HG02938 (cell line): ENCODE data around the gene KIAA0513.

Experiments used
- ATAC-seq: cut with Tn5 transposase; IDR thresholded peaks from one replicate; pipeline ENCODE4 v1.9.1; 2021; ENCODE audit warnings: mild to moderate bottlenecking, moderate library complexity; ENCODE audit not compliant: unreplicated experiment

The KIAA0513 gene

GRCh38 chr16:85128079-85128837, 100.7 kb downstream of the KIAA0513 start:
- ATAC-seq: no peak

GRCh38 chr16:85129876-85130704, 102.5 kb downstream of the KIAA0513 start:
- ATAC-seq: no peak

GRCh38 chr16:85130705-85131028, 103.1 kb downstream of the KIAA0513 start:
- no peak for ATAC-seq

GRCh38 chr16:85132456-85133289, 105.1 kb downstream of the KIAA0513 start:
- no peak for ATAC-seq

GRCh38 chr16:85133290-85133599, 105.7 kb downstream of the KIAA0513 start:
- ATAC-seq: no peak

GRCh38 chr16:85134076-85134788, 106.6 kb downstream of the KIAA0513 start:
- ATAC-seq: no peak

GRCh38 chr16:85134789-85135142, 107.2 kb downstream of the KIAA0513 start:
- ATAC-seq: no peak

GRCh38 chr16:85136213-85136701, 108.7 kb downstream of the KIAA0513 start:
- ATAC-seq: no peak

GRCh38 chr16:85136702-85137322, 109.2 kb downstream of the KIAA0513 start:
- ATAC-seq: no peak

- no peak for ATAC-seq
Observed at GRCh38 chr16:85137323-85138072, 109.9 kb downstream of the KIAA0513 start.

GRCh38 chr16:85138073-85138824, 110.7 kb downstream of the KIAA0513 start:
- ATAC-seq: no peak

GRCh38 chr16:85138825-85139627, 111.4 kb downstream of the KIAA0513 start:
- no peak for ATAC-seq

- no peak for ATAC-seq
Observed at GRCh38 chr16:85139881-85140339, 112.3 kb downstream of the KIAA0513 start.

- no peak for ATAC-seq
Observed at GRCh38 chr16:85140455-85141012, 112.9 kb downstream of the KIAA0513 start.

- ATAC-seq: no peak
Observed at GRCh38 chr16:85141491-85142128, 114.0 kb downstream of the KIAA0513 start.

- no peak for ATAC-seq
Observed at GRCh38 chr16:85142129-85142513, 114.5 kb downstream of the KIAA0513 start.

GRCh38 chr16:85142771-85143211, 115.2 kb downstream of the KIAA0513 start:
- ATAC-seq: no peak
